Measurements from ENCODE around the gene TNIP3. TPM values are rescaled to one million over a fixed set of nuclear protein-coding genes. Genes with fewer than 3 reads are reported as not detected.

Gene TNIP3
- total and polyA plus RNA-seq, 11 donors: 0.07 to 0.59 (median 0.14) TPM; not detected in 8

DNA sequence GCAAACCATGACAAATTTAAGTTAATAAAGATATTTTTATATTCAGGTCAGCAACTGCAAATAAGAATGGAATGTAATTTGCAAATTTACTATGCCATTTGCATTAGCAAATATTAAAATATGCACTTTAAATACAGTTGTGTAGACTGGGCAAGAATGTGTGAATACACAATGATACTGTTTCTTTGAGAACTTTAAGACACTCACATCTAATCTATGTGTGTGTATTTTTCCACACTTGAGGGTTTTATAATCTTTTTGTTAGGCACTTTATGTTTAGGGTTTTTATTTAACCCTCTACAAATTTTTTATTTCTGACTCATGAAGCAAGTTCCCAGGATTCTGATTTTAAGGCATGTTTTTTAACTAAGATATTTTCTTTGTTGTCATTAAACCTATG, 67.9 kb downstream of the TNIP3 start:
- Histone ChIP-seq H3K27ac (no peak overlapping the region), H3K9me3 (no peaks in the 10 kb centered on the region), H3K27me3 (no peaks in the 10 kb centered on the region), H3K36me3 (no peaks in the 10 kb centered on the region), H3K4me3 (no peak overlapping the region), H3K4me1 (no peaks in the 10 kb centered on the region)
- TF ChIP-seq, protein P1, sequence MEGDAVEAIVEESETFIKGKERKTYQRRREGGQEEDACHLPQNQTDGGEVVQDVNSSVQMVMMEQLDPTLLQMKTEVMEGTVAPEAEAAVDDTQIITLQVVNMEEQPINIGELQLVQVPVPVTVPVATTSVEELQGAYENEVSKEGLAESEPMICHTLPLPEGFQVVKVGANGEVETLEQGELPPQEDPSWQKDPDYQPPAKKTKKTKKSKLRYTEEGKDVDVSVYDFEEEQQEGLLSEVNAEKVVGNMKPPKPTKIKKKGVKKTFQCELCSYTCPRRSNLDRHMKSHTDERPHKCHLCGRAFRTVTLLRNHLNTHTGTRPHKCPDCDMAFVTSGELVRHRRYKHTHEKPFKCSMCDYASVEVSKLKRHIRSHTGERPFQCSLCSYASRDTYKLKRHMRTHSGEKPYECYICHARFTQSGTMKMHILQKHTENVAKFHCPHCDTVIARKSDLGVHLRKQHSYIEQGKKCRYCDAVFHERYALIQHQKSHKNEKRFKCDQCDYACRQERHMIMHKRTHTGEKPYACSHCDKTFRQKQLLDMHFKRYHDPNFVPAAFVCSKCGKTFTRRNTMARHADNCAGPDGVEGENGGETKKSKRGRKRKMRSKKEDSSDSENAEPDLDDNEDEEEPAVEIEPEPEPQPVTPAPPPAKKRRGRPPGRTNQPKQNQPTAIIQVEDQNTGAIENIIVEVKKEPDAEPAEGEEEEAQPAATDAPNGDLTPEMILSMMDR (IDR thresholded peaks at IDR 0.05): no peak
- ATAC-seq: no peak
- intact Hi-C loops (cut with DNase I): loop anchor here (1.0 to 10.0 kb wide), 15 partner anchors 71 to 1024 kb away; no protein-coding TSS in a partner anchor
- DNase-seq: no peak

DNA sequence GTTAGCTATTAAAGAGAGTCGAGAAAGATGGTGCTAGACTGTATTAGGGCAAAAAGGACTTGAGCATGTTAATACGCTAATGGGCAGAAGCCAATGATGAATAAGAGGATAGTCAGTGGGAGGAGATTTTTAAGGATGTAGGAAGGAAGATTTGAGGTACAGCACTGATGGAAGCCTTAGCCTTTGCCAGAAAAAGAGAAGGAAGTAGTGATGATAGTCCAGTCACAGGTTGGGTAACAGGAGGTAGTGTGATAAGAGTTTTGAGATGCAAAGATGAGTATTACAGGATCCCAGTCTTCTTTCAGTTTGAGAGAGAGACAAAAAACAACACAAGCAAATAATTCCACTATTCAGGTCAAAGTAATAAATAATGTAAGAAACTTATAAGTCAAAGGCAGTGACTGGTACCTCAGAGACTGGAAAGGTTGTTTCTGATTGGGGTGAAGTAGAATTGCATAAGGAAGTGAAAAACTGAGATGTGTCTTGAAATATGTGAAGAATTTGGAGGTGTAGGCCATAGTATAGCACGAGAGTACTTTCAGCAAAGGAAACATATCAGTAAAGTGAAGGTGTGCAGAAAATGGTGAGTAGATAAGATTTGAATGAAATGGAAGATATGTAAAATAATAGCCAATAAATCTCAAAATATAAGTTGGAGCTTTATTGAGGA, 69.7 kb downstream of the TNIP3 start:
- intact Hi-C loops (cut with DNase I): loop anchor here in 7 of 10 donors (5.0 to 10.0 kb wide), 6 partner anchors 70 to 1022 kb away; no protein-coding TSS in a partner anchor
- 76 to 82% (median 80%) methylated on average over 3 of the region's 3 CpGs for WGBS, 4 donors
- H3K27ac ChIP-seq: no peak overlapping the region
- no peak overlapping the region for H3K4me3 ChIP-seq
- TF ChIP-seq, protein P1 (IDR thresholded peaks at IDR 0.05): no peak
- TF ChIP-seq POLR2A (IDR thresholded peaks at IDR 0.05): no peak
- DNase-seq (no peak), ATAC-seq (no peak)
- no peaks in the 10 kb centered on the region for H3K4me1 ChIP-seq
- H3K9me3 ChIP-seq: no peaks in the 10 kb centered on the region
- no peaks in the 10 kb centered on the region for H3K27me3 ChIP-seq
- no peaks in the 10 kb centered on the region for H3K36me3 ChIP-seq

DNA sequence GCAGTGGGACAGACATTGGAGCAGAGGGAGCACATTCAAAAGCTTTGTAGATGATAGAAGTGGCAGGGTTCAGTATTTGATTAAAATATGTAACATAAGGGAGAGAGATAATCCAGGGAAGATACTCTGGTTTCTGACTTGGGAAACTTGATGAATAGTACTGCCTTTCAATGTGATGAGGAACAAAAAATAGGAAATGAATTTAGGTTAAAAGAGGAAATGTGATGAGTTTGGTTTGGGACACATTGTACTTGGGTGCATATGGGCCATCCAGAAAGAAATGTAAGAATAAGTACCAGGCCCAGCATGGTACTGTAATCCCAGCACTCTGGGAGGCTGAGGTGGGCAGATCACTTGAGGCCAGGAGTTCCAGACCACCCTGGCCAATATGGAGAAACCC, 70.9 kb downstream of the TNIP3 start:
- Histone ChIP-seq H3K27ac (no peak overlapping the region), H3K9me3 (no peaks in the 10 kb centered on the region), H3K27me3 (no peaks in the 10 kb centered on the region), H3K4me1 (no peaks in the 10 kb centered on the region), H3K4me3 (no peak overlapping the region), H3K36me3 (no peaks in the 10 kb centered on the region)
- intact Hi-C loops (cut with DNase I): loop anchor here in 7 of 10 donors (5.0 to 10.0 kb wide), 6 partner anchors 68 to 1021 kb away; no protein-coding TSS in a partner anchor
- no peak for ATAC-seq
- no peak for TF ChIP-seq POLR2A (IDR thresholded peaks at IDR 0.05)
- TF ChIP-seq, protein P1 (IDR thresholded peaks at IDR 0.05): no peak
- no peak for DNase-seq

DNA sequence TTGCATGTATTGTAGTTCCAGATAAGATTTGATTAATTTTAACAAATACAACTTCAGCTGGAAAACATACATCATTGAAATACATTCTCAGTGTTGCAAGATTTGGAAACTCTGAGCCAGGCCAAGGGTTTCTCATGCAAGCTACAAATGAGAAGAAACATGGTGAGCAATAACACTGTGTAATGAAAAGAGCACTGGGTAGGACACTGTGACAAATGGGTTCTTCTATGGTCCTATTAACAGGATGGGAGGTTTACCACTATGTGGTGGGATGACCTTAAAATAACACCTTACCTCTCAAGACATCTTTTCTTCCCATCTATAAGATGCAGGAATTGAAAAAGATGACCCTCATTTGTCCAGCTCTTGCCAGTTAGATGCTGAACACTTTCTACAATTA, 72.2 kb downstream of the TNIP3 start:
- intact Hi-C loops (cut with DNase I): loop anchor here in 7 of 10 donors (5.0 to 10.0 kb wide), 6 partner anchors 67 to 1020 kb away; no protein-coding TSS in a partner anchor
- no peak for TF ChIP-seq POLR2A (IDR thresholded peaks at IDR 0.05)
- TF ChIP-seq, protein P1 (IDR thresholded peaks at IDR 0.05): no peak
- no peaks in the 10 kb centered on the region for H3K4me1 ChIP-seq
- no peaks in the 10 kb centered on the region for H3K36me3 ChIP-seq
- no peak for ATAC-seq
- H3K9me3 ChIP-seq: no peaks in the 10 kb centered on the region
- DNase-seq: no peak
- H3K4me3 ChIP-seq: no peak overlapping the region
- H3K27ac ChIP-seq: no peak overlapping the region
- no peaks in the 10 kb centered on the region for H3K27me3 ChIP-seq
